ENCODE data around the gene GNG13.
"Not testable (repeated sequence)": the region's sequence is repeated elsewhere in the genome, so short reads cannot be mapped to it uniquely, and the experiment has no call there.

The GNG13 gene

GRCh38 chr16:776298-776697 lies 24.2 kb downstream of the GNG13 start:
- DNase-seq: not testable (repeated sequence)

GRCh38 chr16:775236-775796 lies 25.2 kb downstream of the GNG13 start:
- no peak for DNase-seq

- DNase-seq: no peak
Measured at GRCh38 chr16:774086-775001, 26.2 kb downstream of the GNG13 start.

- no peak for DNase-seq
Measured at GRCh38 chr16:772959-773358, 27.6 kb downstream of the GNG13 start.

GRCh38 chr16:770411-770810 lies 30.1 kb downstream of the GNG13 start:
- DNase-seq: no peak

- no peak for DNase-seq
Measured at GRCh38 chr16:769934-770333, 30.6 kb downstream of the GNG13 start.

- DNase-seq: no peak
Measured at GRCh38 chr16:769184-769784, 31.2 kb downstream of the GNG13 start.

GRCh38 chr16:768428-768827 lies 32.1 kb downstream of the GNG13 start:
- no peak for DNase-seq

GRCh38 chr16:767743-768235 lies 32.7 kb downstream of the GNG13 start:
- DNase-seq: no peak

- no peak for DNase-seq
Measured at GRCh38 chr16:766820-767640, 33.5 kb downstream of the GNG13 start.

- no peak for DNase-seq
Measured at GRCh38 chr16:766008-766819, 34.3 kb downstream of the GNG13 start.

GRCh38 chr16:765488-765865 lies 35.1 kb downstream of the GNG13 start:
- DNase-seq: no peak

- DNase-seq: no peak
Measured at GRCh38 chr16:764848-765487, 35.6 kb downstream of the GNG13 start.

- no peak for DNase-seq
Measured at GRCh38 chr16:764184-764750, 36.3 kb downstream of the GNG13 start.

GRCh38 chr16:763369-764183 lies 37.0 kb downstream of the GNG13 start:
- DNase-seq: no peak

- DNase-seq: no peak
Measured at GRCh38 chr16:762595-763268, 37.8 kb downstream of the GNG13 start.

- DNase-seq: no peak
Measured at GRCh38 chr16:761625-762513, 38.7 kb downstream of the GNG13 start.

GRCh38 chr16:760545-761343 lies 39.8 kb downstream of the GNG13 start, which contains the start of gene MSLN:
TSS of gene MSLN (plus strand) at chr16:760734. CDS start at chr16:762681, 1,947 bp downstream.
- DNase-seq: no peak
